Measurements from ENCODE around the gene THEMIS.

Gene THEMIS

GRCh38 chr6:127859956-127860355 lies 40.9 kb downstream of the THEMIS start:
- Histone ChIP-seq H3K4me3 (ENCODE audit: low read depth, low read length) (no peak overlapping the region), H3K4me1 (ENCODE audit: control insufficient read depth, insufficient read depth, low read length) (no peaks in the 10 kb centered on the region), H3K9me3 (ENCODE audit: control insufficient read depth, insufficient read depth, low read depth, low read length) (no peaks in the 10 kb centered on the region), H3K36me3 (ENCODE audit: control insufficient read depth in 2 of 2, insufficient read depth in 1 of 2, low read length in 2 of 2) (no peaks in the 10 kb centered on the region), H3K27ac (ENCODE audit: extremely low read depth, low read depth, low read length) (no peak overlapping the region)
- TF ChIP-seq ZNF580 (tag by site-specific recombination; IDR thresholded peaks at IDR 0.05) (no peak), ZNF19 (tag by site-specific recombination; IDR thresholded peaks at IDR 0.05; ENCODE audit: low read depth) (no peak), BCL6B (tag by site-specific recombination; IDR thresholded peaks at IDR 0.05) (no peak), ZNF610 (tag by site-specific recombination; IDR thresholded peaks at IDR 0.05; ENCODE audit: borderline replicate concordance) (no peak)
- CTCF ChIA-PET = interaction anchor here (1.2 kb wide), 1 partner anchor 219 kb away, joined by 3 read pairs; no protein-coding TSS in a partner anchor
- POLR2A ChIA-PET = no interaction called here

GRCh38 chr6:127858727-127859391 lies 42.0 kb downstream of the THEMIS start:
- Histone ChIP-seq H3K9me3 (ENCODE audit: control insufficient read depth, insufficient read depth, low read depth, low read length) (no peaks in the 10 kb centered on the region), H3K27ac (ENCODE audit: extremely low read depth, low read depth, low read length) (no peak overlapping the region), H3K36me3 (ENCODE audit: control insufficient read depth in 2 of 2, insufficient read depth in 1 of 2, low read length in 2 of 2) (no peaks in the 10 kb centered on the region), H3K4me3 (ENCODE audit: low read depth, low read length) (no peak overlapping the region), H3K4me1 (ENCODE audit: control insufficient read depth, insufficient read depth, low read length) (no peaks in the 10 kb centered on the region)
- ChIA-PET POLR2A (no interaction called here), CTCF (interaction anchor here (0.7 kb wide), 1 partner anchor 466 kb away, joined by 3 read pairs; no protein-coding TSS in a partner anchor)
- TF ChIP-seq AEBP2 (tag by site-specific recombination; IDR thresholded peaks at IDR 0.05; ENCODE audit: borderline replicate concordance) (no peak), ZNF777 (tag by site-specific recombination; IDR thresholded peaks at IDR 0.05; ENCODE audit: borderline replicate concordance) (no peak), BCL6B (tag by site-specific recombination; IDR thresholded peaks at IDR 0.05) (no peak), ZNF785 (tag by site-specific recombination; IDR thresholded peaks at IDR 0.05) (no peak), ZNF701 (tag by site-specific recombination; IDR thresholded peaks at IDR 0.05) (no peak), ZNF324 (tag by site-specific recombination; IDR thresholded peaks at IDR 0.05) (no peak), ZNF692 (tag by site-specific recombination; IDR thresholded peaks at IDR 0.05) (no peak), ZNF768 (tag by site-specific recombination; IDR thresholded peaks at IDR 0.05) (no peak), ZSCAN4 (tag by site-specific recombination; IDR thresholded peaks at IDR 0.05) (no peak), ZNF18 (tag by site-specific recombination; IDR thresholded peaks at IDR 0.05) (no peak), ZNF23 (tag by site-specific recombination; IDR thresholded peaks at IDR 0.05; ENCODE audit: borderline replicate concordance) (no peak), ZNF146 (tag by site-specific recombination; IDR thresholded peaks at IDR 0.05) (no peak), ZNF114 (tag by site-specific recombination; IDR thresholded peaks at IDR 0.05) (no peak), ZNF449 (tag by site-specific recombination; IDR thresholded peaks at IDR 0.05) (no peak), ZBTB7A (tag by site-specific recombination; IDR thresholded peaks at IDR 0.05; ENCODE audit: low read depth) (no peak), GLIS2 (tag by site-specific recombination; IDR thresholded peaks at IDR 0.05) (no peak), ZNF239 (tag by site-specific recombination; IDR thresholded peaks at IDR 0.05) (no peak)
